Loucy (cell line): ENCODE results near the gene C6orf120.
A peak's percentile ranks its signal among the peaks of the same experiment; 100 is the strongest.

ENCODE experiments used
- H2AFZ ChIP-seq: fragments of 200-600 bp; sonication (generic); 2 replicates; pipeline ENCODE4 v1.6.0; 2016; ENCODE audit warnings: antibody characterized with exemption, mild to moderate bottlenecking, low read length, moderate library complexity
- H3F3A ChIP-seq: fragments of 200-600 bp; 2 replicates; pipeline ENCODE4 v1.6.0; 2016; ENCODE audit warnings: antibody characterized with exemption, low read depth, mild to moderate bottlenecking
- H3K27me3 ChIP-seq: fragments of 200-600 bp; sonication (generic); 2 replicates; pipeline ENCODE4 v1.6.1; 2014; ENCODE audit warnings: low read length, mild to moderate bottlenecking; ENCODE audit not compliant: insufficient read depth, poor library complexity, severe bottlenecking
- H3K36me3 ChIP-seq: fragments of 200-600 bp; sonication (generic); 2 replicates; pipeline ENCODE4 v1.6.1; 2016; ENCODE audit warnings: low read length; ENCODE audit not compliant: insufficient read depth
- H3K4me1 ChIP-seq: fragments of 200-600 bp; sonication (generic); 2 replicates; pipeline ENCODE4 v1.5.1; 2014; ENCODE audit warnings: low read length, mild to moderate bottlenecking; ENCODE audit not compliant: insufficient read depth, poor library complexity, severe bottlenecking
- H3K4me2 ChIP-seq: fragments of 200-600 bp; sonication (generic); 2 replicates; pipeline ENCODE4 v1.6.0; 2014; ENCODE audit warnings: antibody characterized with exemption, low read length, low read depth, mild to moderate bottlenecking; ENCODE audit not compliant: poor library complexity, severe bottlenecking
- H3K4me3 ChIP-seq: fragments of 200-600 bp; sonication (generic); 2 replicates; pipeline ENCODE4 v1.5.1; 2014; ENCODE audit warnings: low read length, mild to moderate bottlenecking, mixed read lengths; ENCODE audit not compliant: poor library complexity, severe bottlenecking
- H3K79me2 ChIP-seq: fragments of 200-600 bp; sonication (generic); 2 replicates; pipeline ENCODE4 v1.6.1; 2014; ENCODE audit warnings: low read length; ENCODE audit not compliant: insufficient read depth
- H3K9ac ChIP-seq: fragments of 200-600 bp; sonication (generic); 2 replicates; pipeline ENCODE4 v1.6.0; 2014; ENCODE audit warnings: mild to moderate bottlenecking, low read depth, low read length, moderate library complexity; ENCODE audit not compliant: poor library complexity, severe bottlenecking
- H3K9me2 ChIP-seq: fragments of 200-600 bp; sonication (generic); replicated peaks from 2 replicates; pipeline ENCODE4 v1.6.1; 2016; ENCODE audit warnings: low read depth, low read length, mixed read lengths
- H3K9me3 ChIP-seq: fragments of 200-600 bp; sonication (generic); 2 replicates; pipeline ENCODE4 v1.6.1; 2014; ENCODE audit warnings: mild to moderate bottlenecking, antibody characterized with exemption, low read length, low read depth; ENCODE audit not compliant: insufficient read depth
- H4K20me1 ChIP-seq: fragments of 200-600 bp; sonication (generic); 2 replicates; pipeline ENCODE4 v1.6.0; 2014; ENCODE audit warnings: antibody characterized with exemption, low read length, mild to moderate bottlenecking; ENCODE audit not compliant: insufficient read depth, poor library complexity, severe bottlenecking
- CTCF ChIP-seq: fragments of 200-600 bp; sonication (generic); conservative IDR thresholded peaks from 2 replicates; pipeline ENCODE4 v1.5.1; 2014; ENCODE audit warnings: mild to moderate bottlenecking, antibody characterized with exemption, low read length
- EZH2phosphoT487 ChIP-seq: fragments of 200-600 bp; IDR thresholded peaks from 2 replicates; pipeline ENCODE4 v1.6.1; 2018; ENCODE audit warnings: antibody characterized with exemption, mild to moderate bottlenecking, moderate library complexity, borderline replicate concordance

The C6orf120 gene

DNA sequence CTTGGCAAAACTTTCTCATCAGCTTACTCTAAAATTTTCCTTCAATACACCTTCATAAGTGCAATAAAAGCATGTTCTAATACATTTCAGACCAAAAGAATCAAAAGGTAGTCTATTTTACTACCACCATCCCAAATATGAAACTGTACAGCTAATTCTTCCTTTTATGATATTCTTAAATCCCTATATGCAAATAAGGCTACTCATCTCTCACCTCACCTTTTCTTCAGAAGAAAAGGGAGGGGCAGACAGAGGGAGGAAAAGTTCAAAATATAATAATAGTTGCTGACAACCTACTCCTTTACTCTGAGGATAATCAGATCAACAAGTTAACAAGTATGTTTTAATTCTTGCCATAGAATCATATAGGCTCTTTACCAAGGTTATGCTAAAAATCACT lies 7.4 kb downstream of the C6orf120 start:
- H3K36me3 ChIP-seq: peaks cover 61% of the 10 kb centered on the region
- no peaks in the 10 kb centered on the region for H3F3A ChIP-seq
- H4K20me1 ChIP-seq: peaks cover under 1% of the 10 kb centered on the region
- H3K4me3 ChIP-seq: no peak overlapping the region
- H3K79me2 ChIP-seq: 0 out of 2 replicates have a peak, but pooled peaks cover under 1% of the 10 kb centered on the region
- no peak for TF ChIP-seq EZH2phosphoT487
- no peak for TF ChIP-seq CTCF
- H3K4me2 ChIP-seq: no peak overlapping the region
- H3K9me3 ChIP-seq: no peaks in the 10 kb centered on the region
- H3K9me2 ChIP-seq: no peaks in the 10 kb centered on the region
- H3K4me1 ChIP-seq: peaks cover 3% of the 10 kb centered on the region
- no peak overlapping the region for H2AFZ ChIP-seq
- H3K9ac ChIP-seq: peak overlapping the region; percentile 15
- no peaks in the 10 kb centered on the region for H3K27me3 ChIP-seq

GRCh38 chr6:169710009-169710408 lies 8.1 kb downstream of the C6orf120 start:
- no peaks in the 10 kb centered on the region for H3K4me1 ChIP-seq
- no peak overlapping the region for H2AFZ ChIP-seq
- H3K79me2 ChIP-seq: peaks cover under 1% of the 10 kb centered on the region; the same call in 1 of the 2 replicates
- no peak overlapping the region for H3K4me3 ChIP-seq
- H3K9ac ChIP-seq: peak overlapping the region; percentile 15
- H3K27me3 ChIP-seq: no peaks in the 10 kb centered on the region
- no peaks in the 10 kb centered on the region for H3K9me3 ChIP-seq
- H3K36me3 ChIP-seq: peaks cover 66% of the 10 kb centered on the region
- H3K9me2 ChIP-seq: no peaks in the 10 kb centered on the region
- H4K20me1 ChIP-seq: no peaks in the 10 kb centered on the region
- H3F3A ChIP-seq: no peaks in the 10 kb centered on the region
- H3K4me2 ChIP-seq: no peak overlapping the region
- TF ChIP-seq EZH2phosphoT487: no peak
- TF ChIP-seq CTCF: no peak

DNA sequence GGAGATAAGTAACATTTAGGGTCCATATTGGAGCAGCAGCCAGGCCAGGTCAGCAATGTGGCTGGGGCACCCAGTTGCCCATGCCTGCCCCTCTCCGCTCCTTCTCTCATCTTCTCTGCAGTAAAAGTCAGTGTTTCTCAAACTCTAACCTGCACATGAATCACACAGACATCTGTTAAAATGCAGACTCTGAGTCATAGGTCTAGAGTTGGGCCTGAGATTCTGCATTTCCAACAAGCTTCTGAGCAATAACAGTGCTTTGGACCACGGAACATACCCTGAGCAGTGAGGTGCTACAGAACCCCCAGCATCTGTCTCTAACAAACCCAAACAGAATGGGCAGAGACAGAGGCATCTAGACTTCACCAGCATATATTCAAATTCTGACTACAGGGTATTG lies 12.3 kb downstream of the C6orf120 start:
- Histone ChIP-seq H3K9ac (no peak overlapping the region), H3K36me3 (peaks cover 71% of the 10 kb centered on the region), H3K4me2 (no peak overlapping the region), H3K4me1 (peaks cover 9% of the 10 kb centered on the region), H3K4me3 (no peak overlapping the region), H3F3A (no peaks in the 10 kb centered on the region), H3K79me2 (peaks cover 36% of the 10 kb centered on the region), H4K20me1 (peaks cover 4% of the 10 kb centered on the region), H2AFZ (no peak overlapping the region), H3K27me3 (no peaks in the 10 kb centered on the region), H3K9me3 (no peaks in the 10 kb centered on the region), H3K9me2 (no peaks in the 10 kb centered on the region)
- TF ChIP-seq CTCF (no peak), EZH2phosphoT487 (no peak)
